ENCODE data around the gene INSYN2A.

Gene INSYN2A

GRCh38 chr10:127195041-127195506, 1.3 kb downstream of the INSYN2A start:
- DNase-seq = no peak

DNA sequence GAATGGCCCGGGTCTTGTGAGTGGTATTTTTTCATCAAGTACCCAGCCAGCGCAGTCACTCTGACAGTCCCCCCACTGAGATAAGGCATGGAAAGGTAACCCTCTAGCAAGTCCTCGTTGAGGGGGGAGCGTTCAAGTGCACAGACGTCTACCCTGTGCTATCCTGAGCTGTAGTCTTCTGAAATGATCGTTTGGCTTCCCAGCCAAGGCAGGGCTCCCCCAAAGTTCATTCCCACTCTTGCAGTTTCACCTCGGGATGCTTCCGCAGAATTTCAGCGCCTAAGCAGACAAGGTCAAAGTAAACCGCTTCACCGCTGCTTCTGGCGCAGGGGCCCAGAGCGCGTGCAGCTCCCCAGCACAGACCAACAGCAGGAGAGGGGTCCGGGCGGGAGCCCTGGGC, 1.8 kb downstream of the INSYN2A start:
- DNase-seq = no peak

- DNase-seq = no peak
Observed at GRCh38 chr10:127194111-127194510, 2.3 kb downstream of the INSYN2A start.

DNA sequence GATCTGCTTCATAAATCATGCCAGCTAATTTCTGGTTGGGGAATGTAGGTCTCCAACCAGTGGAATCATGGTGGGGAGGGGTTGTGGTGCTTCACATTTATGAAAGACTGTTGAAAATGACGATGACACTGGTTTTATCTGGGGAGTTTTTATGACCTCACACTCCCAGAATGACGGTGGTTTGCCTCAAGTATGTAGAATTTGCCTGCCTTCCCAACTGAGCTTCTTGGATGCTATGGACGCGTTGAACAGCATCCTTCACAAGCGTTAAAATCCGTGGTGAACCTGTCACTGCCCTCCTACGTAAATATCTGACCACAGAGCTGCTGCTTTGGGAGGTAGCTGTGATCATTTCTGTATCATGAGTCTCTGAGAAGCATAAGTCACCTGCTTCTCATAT, 3.3 kb downstream of the INSYN2A start:
- DNase-seq = no peak

DNA sequence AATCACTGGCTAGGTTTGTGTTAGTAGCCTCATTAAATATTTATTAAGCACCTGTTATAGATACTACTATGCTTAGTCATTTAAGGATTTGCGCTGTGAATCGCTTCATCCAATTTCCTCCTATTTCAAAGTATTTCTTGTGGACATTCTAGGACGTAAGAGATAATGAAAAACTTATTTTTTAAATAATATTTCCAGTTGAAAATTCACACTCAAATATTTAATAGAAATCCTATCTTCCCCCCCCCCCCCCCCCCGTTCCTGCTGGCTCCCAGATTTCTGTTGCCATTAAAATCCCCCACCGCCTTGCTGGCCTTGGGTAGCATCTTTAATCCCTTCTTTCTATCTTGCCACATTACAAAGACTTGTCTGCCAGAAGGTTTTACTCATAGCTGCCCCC, 6.0 kb downstream of the INSYN2A start:
- no peak for DNase-seq

GRCh38 chr10:127189226-127189625, 7.2 kb downstream of the INSYN2A start:
- no peak for DNase-seq

DNA sequence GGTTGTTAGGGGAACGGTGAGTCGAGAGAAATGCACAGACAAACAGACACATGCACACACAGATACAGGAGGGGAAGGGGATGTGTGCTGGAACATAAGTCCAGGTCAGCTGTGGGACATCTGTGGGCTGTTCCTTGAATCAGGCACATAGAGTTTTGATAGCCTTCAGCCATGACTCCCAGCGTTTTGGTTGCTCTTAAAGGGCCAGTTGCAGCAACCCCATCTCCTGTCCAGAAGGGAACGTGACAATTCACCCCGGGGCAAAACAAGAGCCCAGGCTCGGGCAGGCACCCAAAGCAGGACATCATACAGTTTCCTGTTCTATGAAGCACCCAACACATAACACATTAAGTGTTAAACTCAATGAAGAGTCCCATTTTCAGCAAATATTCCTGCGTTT, 9.6 kb downstream of the INSYN2A start:
- DNase-seq = no peak

DNA sequence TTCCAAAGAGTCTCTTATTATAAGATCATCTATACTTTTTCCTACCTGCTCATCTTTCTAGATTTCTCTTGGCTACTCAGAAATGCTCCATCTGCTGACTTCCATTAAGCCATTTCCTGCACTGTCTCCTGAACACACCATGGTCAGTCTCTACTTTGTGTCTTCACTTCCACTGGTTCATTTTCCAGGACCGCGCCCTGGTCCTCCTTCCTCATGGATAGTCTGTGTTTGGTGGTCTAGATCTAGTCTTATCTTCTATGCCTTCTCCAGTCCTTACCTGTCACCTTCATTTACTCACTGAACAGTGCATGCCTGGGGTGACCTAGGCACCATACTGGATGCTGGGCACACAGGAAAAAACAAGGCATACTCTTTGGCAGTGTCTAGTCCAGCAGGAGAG, 11.8 kb downstream of the INSYN2A start:
- DNase-seq = no peak

DNA sequence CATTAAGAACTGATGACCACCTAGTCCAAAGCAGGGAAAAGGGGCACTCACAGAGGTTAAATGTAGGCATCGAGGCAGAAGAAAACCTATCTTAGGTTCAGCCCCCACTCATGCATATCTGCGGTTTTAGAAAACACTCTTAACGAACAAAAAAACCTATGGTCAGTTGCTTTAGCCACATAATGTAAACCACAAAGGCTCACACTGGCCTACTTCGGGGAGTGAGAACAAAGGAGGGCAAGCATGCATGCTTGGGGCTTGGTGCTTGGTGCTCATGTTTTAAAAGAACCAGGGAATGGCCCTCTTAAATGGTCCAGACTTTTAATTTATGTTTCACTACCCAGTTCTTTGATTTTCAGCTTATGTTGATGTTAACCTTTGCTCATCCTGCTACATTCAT, 14.2 kb downstream of the INSYN2A start:
- DNase-seq = no peak

- no peak for DNase-seq
Observed at GRCh38 chr10:127179612-127180250, 16.7 kb downstream of the INSYN2A start.

GRCh38 chr10:127176649-127177048, 19.7 kb downstream of the INSYN2A start:
- no peak for DNase-seq

DNA sequence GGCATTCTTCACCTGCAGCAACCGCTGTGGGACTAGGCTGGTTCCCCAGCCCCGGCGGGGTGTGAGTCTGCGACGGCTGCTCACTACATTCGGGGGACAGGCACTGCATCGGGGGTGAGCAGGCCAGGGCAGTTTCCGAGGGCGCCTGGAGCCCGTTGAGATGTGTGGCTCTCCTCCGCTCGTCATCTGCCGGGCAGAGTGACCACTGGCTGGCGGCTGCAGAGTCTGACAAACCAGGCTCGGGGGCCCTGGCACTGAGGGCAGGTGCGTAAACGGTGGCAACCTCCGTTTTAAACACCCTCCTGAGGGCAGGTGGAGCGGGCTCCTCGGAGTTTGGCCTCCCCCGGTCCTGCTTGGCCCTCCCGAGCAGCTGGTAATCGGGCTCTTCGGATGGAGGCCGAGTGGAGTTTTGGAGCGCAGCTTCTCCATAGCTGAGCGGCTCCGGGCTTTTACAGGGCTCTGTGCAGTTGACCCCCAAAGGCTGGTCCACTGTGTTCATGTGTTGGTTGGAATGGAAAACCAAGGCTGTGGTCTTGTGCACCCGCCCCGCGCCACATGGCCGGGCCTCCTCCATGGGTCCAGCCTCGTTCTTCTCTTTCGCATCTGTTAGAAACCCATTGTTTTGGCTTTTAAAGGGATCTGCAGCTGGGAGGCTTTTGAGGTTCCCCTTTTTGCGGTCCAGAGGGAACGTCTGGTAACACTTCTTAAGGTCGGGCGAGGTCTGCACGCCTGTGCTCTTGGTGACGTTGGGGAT, 20.9 kb downstream of the INSYN2A start:
- no peak for DNase-seq

GRCh38 chr10:127174866-127175265, 21.5 kb downstream of the INSYN2A start:
- DNase-seq = no peak

DNA sequence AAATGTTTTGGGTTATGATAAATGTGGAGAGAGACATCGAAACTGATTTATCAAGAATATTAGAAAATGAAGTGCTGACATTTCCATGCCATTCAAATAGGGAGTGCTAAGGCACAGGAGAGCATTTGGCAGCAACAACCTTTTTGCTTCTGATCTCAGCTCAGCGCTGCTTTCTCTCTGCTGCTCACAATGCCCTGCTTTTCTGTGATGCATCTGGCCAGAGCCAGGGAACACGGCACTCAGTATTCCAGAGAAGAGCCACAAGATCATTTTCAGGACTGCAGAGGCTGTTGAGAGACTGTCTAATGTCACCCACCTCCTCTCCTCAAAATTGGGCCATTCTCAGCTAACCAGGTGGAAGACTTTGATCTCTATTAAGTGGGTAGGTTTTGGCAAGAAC, 28.1 kb downstream of the INSYN2A start:
- no peak for DNase-seq

DNA sequence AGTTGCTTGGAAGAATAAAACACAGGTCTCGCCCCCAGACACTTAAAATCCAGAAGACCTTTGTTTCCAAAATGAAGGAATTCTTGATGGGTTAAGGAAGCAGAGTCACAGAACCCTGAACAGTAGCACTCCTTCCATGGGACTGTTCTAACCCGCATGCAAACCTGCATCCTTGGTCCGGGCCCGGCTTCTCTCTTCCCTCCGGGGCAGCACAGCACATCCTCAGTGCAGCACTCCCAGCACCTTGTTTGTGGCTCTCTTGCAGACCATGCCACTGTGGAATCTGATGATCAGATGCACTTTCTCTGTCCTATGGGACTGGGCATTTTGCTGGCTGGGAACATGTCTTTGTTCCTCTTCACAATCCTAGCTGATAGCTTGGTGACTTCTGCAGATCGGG, 33.5 kb downstream of the INSYN2A start:
- DNase-seq = no peak

DNA sequence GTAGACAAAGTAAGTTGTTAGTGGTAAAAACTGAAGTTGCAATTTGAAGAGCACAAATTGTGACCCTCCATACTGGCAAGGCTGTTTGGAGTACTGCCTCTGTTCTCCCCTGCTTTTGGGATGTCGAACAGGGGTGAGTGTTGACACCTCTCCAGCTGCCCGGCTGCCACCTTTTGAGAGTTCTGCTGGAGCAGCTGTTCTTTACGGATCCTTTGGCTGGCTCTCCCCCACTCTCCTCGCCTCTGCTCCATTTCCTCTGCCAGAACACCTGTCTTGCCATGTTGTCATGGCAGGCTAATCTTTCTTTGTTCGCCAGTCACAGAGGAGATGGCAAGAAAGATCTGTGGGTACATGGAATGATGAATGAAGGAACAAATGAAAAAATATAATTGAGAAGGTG, 34.9 kb downstream of the INSYN2A start:
- DNase-seq = no peak

DNA sequence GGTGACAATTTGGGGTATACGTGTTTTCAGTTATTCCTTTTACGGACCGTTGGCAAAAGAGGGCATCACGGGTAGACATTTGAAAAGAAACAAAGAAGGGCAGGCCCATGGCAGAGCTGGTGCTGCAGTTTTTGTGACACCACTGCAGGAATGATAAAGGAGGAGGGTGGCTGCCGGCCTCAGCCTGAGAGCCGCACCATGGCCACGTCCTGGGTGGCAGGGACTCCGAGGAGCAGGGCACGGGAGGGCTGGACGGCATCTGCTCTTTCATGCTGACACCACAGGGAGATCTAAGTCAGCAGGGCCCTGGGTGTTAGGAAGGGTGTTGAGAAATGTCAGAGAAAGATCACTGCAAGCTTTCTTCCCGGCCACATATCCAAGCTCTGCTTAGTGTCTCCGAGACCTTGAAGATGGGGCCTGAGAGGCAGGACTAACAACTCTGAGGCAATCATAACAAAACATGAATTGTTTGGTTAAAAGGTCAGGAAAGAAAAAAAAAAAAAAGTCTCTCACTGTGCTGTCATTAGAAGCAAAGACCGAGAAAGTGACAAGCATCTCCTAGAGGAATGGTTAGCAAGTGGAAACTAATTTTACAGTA, 36.6 kb downstream of the INSYN2A start:
- no peak for DNase-seq

DNA sequence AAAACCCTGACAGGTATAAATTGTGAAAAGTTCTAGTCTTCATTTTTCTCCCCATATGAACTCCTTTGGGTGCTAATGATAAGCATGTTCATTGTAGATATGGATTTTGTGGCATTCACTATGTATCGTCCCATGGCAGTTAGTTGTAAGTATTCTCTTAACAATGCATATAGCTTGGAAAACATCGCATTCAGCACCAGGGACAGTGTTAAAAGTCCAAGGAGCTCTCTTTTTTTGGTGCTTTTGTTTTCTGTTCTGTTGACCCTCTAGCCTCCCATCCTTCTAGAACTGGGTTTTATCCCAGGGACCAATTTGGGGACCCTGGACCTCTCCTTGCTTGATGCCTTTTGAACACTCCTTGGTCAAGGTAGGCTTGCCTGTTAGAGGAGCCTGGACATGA, 37.7 kb downstream of the INSYN2A start:
- no peak for DNase-seq

DNA sequence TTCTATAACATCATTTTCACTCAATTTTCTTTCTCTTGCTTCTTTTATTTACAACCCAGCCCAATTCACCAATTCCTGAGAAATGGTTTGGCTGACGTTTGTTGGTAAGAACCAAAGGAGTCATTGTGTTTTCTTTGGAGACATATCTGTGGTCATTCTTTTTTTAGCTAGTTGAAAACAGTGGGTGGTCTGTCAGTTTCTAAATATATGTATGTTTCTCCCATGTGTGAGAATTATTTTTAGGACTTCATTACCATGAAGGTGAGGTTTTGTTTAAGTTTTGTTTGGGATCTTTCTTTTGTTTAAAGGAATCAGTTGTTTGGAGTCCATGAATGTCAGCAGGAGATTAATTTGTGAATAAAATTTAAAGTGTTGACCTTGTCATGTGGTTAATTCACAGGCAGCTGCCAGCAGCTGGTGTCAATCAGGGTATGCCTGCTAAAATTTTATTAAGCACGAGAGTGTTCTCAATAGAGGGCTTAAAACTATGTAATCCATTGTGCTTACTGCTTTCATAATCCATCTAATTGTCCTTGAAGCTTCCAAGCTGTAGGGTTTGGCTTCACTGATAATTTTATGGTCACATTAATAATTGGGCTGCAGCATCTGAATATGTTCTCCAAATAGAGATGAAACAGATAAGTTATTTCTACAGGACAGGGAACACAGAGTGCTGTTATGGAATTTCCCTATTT, 38.7 kb downstream of the INSYN2A start:
- DNase-seq = no peak

DNA sequence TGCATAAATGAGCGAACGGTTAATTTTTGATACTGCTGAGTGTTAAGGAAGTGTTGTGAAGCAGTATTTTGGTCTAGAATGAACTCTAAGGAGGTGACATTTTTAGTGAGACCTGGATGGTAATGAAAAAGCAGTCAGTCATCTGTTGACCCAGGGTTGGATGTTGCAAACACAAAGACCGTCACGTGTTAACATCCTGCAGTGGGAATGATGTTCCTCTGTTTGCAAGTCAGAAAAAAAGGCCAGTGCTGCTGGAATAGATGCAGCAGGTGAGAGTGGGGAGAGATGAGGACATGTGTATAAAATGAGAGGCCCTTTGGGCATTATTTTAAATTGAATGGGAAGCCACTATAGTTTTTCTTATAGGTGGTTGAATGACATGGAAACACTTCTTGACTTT, 39.3 kb downstream of the INSYN2A start:
- no peak for DNase-seq

GRCh38 chr10:127154831-127155620, 41.4 kb downstream of the INSYN2A start:
- no peak for DNase-seq

- DNase-seq = no peak
Observed at GRCh38 chr10:127153181-127153580, 43.2 kb downstream of the INSYN2A start.
